DOHH2 (cell line): Measurements from ENCODE around the gene GNGT2.

Source experiments
- H3F3A ChIP-seq: fragments of 200-600 bp; sonication (generic), shearing (Covaris generic); 2 replicates; pipeline ENCODE4 v1.6.0; 2016; ENCODE audit warnings: antibody characterized with exemption, mild to moderate bottlenecking; ENCODE audit not compliant: control insufficient read depth, insufficient read depth
- H3K27ac ChIP-seq: fragments of 200-600 bp; sonication (generic); 2 replicates; pipeline ENCODE4 v1.5.1; 2014; ENCODE audit warnings: low read depth, mild to moderate bottlenecking, low read length, moderate library complexity
- H3K27me3 ChIP-seq: fragments of 200-600 bp; sonication (generic); 2 replicates; pipeline ENCODE4 v1.6.1; 2014; ENCODE audit warnings: mild to moderate bottlenecking, low read length, mixed read lengths; ENCODE audit not compliant: control insufficient read depth
- H3K36me3 ChIP-seq: fragments of 200-600 bp; sonication (generic); 2 replicates; pipeline ENCODE4 v1.6.1; 2014; ENCODE audit warnings: mild to moderate bottlenecking, low read length, moderate library complexity, mixed read lengths; ENCODE audit not compliant: control insufficient read depth
- H3K4me1 ChIP-seq: fragments of 200-600 bp; sonication (generic); 2 replicates; pipeline ENCODE4 v1.6.1; 2014; ENCODE audit warnings: mild to moderate bottlenecking, low read length, mixed read lengths; ENCODE audit not compliant: control insufficient read depth
- H3K4me2 ChIP-seq: fragments of 200-600 bp; sonication (generic); 2 replicates; pipeline ENCODE4 v1.6.0; 2014; ENCODE audit warnings: mild to moderate bottlenecking, low read length, moderate library complexity
- H3K4me3 ChIP-seq: fragments of 200-600 bp; sonication (generic); 2 replicates; pipeline ENCODE4 v1.5.1; 2014; ENCODE audit warnings: mild to moderate bottlenecking, low read length, mixed read lengths
- H3K79me2 ChIP-seq: fragments of 200-600 bp; sonication (generic); 2 replicates; pipeline ENCODE4 v1.6.1; 2014; ENCODE audit warnings: mild to moderate bottlenecking, low read length, mixed read lengths; ENCODE audit not compliant: control insufficient read depth
- H3K9me2 ChIP-seq: fragments of 200-600 bp; sonication (generic); replicated peaks from 2 replicates; pipeline ENCODE4 v1.6.1; 2014; ENCODE audit warnings: mild to moderate bottlenecking, low read length, mixed read lengths; ENCODE audit not compliant: control insufficient read depth
- H3K9me3 ChIP-seq: fragments of 200-600 bp; sonication (generic); 2 replicates; pipeline ENCODE4 v1.6.1; 2014; ENCODE audit warnings: antibody characterized with exemption, low read length, mixed read lengths; ENCODE audit not compliant: control insufficient read depth, insufficient read depth
- H4K20me1 ChIP-seq: fragments of 200-600 bp; sonication (generic); 2 replicates; pipeline ENCODE4 v1.6.0; 2014; ENCODE audit warnings: low read depth, mild to moderate bottlenecking, antibody characterized with exemption, low read length, moderate library complexity; ENCODE audit not compliant: control insufficient read depth, insufficient read depth
- EZH2phosphoT487 ChIP-seq: fragments of 200-600 bp; sonication (generic); IDR thresholded peaks from 2 replicates; pipeline ENCODE4 v1.6.1; 2017; ENCODE audit warnings: borderline replicate concordance, mild to moderate bottlenecking, antibody characterized with exemption, low read length, moderate library complexity, mixed read lengths
- TF ChIP-seq, protein P1 (sequence below): fragments of 200-600 bp; sonication (generic); IDR thresholded peaks from one replicate; pipeline ENCODE4 v1.5.1; 2014; ENCODE audit warnings: antibody characterized with exemption, mild to moderate bottlenecking, low read depth, low read length; ENCODE audit not compliant: poor library complexity, severe bottlenecking

Gene GNGT2

GRCh38 chr17:49255125-49255524, 44.8 kb upstream of the GNGT2 start:
- Histone ChIP-seq H3K79me2 (no peaks in the 10 kb centered on the region), H3K9me2 (no peaks in the 10 kb centered on the region), H4K20me1 (no peaks in the 10 kb centered on the region), H3K4me2 (no peak overlapping the region), H3K27ac (no peak overlapping the region), H3F3A (no peaks in the 10 kb centered on the region), H3K9me3 (no peaks in the 10 kb centered on the region), H3K4me3 (no peak overlapping the region), H3K27me3 (peaks cover 12% of the 10 kb centered on the region), H3K4me1 (peaks cover 7% of the 10 kb centered on the region), H3K36me3 (no peaks in the 10 kb centered on the region)
- TF ChIP-seq EZH2phosphoT487 = no peak
- TF ChIP-seq, protein P1, sequence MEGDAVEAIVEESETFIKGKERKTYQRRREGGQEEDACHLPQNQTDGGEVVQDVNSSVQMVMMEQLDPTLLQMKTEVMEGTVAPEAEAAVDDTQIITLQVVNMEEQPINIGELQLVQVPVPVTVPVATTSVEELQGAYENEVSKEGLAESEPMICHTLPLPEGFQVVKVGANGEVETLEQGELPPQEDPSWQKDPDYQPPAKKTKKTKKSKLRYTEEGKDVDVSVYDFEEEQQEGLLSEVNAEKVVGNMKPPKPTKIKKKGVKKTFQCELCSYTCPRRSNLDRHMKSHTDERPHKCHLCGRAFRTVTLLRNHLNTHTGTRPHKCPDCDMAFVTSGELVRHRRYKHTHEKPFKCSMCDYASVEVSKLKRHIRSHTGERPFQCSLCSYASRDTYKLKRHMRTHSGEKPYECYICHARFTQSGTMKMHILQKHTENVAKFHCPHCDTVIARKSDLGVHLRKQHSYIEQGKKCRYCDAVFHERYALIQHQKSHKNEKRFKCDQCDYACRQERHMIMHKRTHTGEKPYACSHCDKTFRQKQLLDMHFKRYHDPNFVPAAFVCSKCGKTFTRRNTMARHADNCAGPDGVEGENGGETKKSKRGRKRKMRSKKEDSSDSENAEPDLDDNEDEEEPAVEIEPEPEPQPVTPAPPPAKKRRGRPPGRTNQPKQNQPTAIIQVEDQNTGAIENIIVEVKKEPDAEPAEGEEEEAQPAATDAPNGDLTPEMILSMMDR = no peak

DNA sequence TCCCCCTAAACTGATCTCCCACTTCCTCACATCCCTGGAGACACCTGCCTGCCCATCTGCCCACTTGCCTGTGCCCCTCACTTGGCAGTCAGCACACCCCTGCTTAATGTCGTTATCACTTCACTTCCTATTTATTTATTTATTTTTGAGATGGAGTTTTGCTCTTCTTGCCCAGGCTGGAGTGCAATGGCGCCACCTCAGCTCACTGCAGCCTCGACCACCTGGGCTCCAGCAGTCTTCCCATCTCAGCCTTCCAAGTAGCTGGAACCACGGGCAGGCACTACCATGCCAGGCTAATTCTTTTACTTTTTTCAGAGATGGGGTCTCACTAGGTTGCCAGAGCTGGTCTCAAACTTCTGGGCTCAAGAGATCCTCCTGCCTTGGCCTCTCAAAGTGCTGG, 43.7 kb upstream of the GNGT2 start:
- Histone ChIP-seq H3K9me3 (no peaks in the 10 kb centered on the region), H4K20me1 (no peaks in the 10 kb centered on the region), H3K4me1 (peaks cover 11% of the 10 kb centered on the region), H3K9me2 (no peaks in the 10 kb centered on the region), H3K79me2 (no peaks in the 10 kb centered on the region), H3K36me3 (no peaks in the 10 kb centered on the region), H3K27me3 (peaks cover 18% of the 10 kb centered on the region), H3K4me3 (no peak overlapping the region), H3K27ac (no peak overlapping the region), H3K4me2 (no peak overlapping the region), H3F3A (no peaks in the 10 kb centered on the region)
- TF ChIP-seq, protein P1 = no peak
- TF ChIP-seq EZH2phosphoT487 = no peak

GRCh38 chr17:49252148-49252695, 41.8 kb upstream of the GNGT2 start:
- TF ChIP-seq EZH2phosphoT487 = no peak
- TF ChIP-seq, protein P1 = no peak
- Histone ChIP-seq H3F3A (no peaks in the 10 kb centered on the region), H3K9me2 (no peaks in the 10 kb centered on the region)

More at GRCh38 chr17:49252148-49252695, 41.8 kb upstream of the GNGT2 start:
- Histone ChIP-seq H4K20me1 (no peaks in the 10 kb centered on the region), H3K4me1 (peaks cover 18% of the 10 kb centered on the region), H3K9me3 (no peaks in the 10 kb centered on the region), H3K27me3 (peaks cover 22% of the 10 kb centered on the region), H3K4me3 (no peak overlapping the region), H3K79me2 (no peaks in the 10 kb centered on the region), H3K4me2 (no peak overlapping the region), H3K36me3 (no peaks in the 10 kb centered on the region), H3K27ac (no peak overlapping the region)
